Type B pancreatic cell (in vitro differentiated cells): ENCODE measurements around the gene PAK5. TPM values are rescaled to one million over a fixed set of nuclear protein-coding genes. Genes with fewer than 3 reads are reported as not detected.

Source experiments
- DNase-seq: peaks from one replicate; pipeline ENCODE4 v3.0.0; 2021; ENCODE audit warnings: mixed read lengths; ENCODE audit not compliant: unreplicated experiment; ENCODE audit errors: extremely low spot score
- H3K27ac Mint-ChIP-seq: 2 replicates; pipeline ENCODE4 v1.8.0; 2021; ENCODE audit warnings: mild to moderate bottlenecking, mixed read lengths
- H3K27me3 Mint-ChIP-seq: 2 replicates; pipeline ENCODE4 v1.8.0; 2021; ENCODE audit warnings: mixed read lengths
- H3K36me3 Mint-ChIP-seq: 2 replicates; pipeline ENCODE4 v1.8.0; 2021; ENCODE audit warnings: mixed read lengths
- H3K4me1 Mint-ChIP-seq: one replicate; pipeline ENCODE4 v1.8.0; 2021; ENCODE audit warnings: mixed read lengths; ENCODE audit not compliant: unreplicated experiment
- H3K4me3 Mint-ChIP-seq: 2 replicates; pipeline ENCODE4 v1.8.0; 2021; ENCODE audit warnings: mild to moderate bottlenecking, mixed read lengths
- H3K9me3 Mint-ChIP-seq: 2 replicates; pipeline ENCODE4 v1.8.0; 2021; ENCODE audit warnings: mixed read lengths
- total RNA-seq: library from RNA; stranded (reverse); gene quantifications from 2 replicates; pipeline ENCODE4 v1.2.1, GENCODE V29; 2021; ENCODE audit warnings: low replicate concordance
- TF ChIP-seq, protein P1 (sequence below): fragments of 200-600 bp; sonication (generic); conservative IDR thresholded peaks from 2 replicates; pipeline ENCODE4 v1.5.0; 2021; ENCODE audit warnings: antibody characterized with exemption, mild to moderate bottlenecking

The PAK5 gene
- total RNA-seq, 1 donor from 2014 or later = 1.8 TPM

DNA sequence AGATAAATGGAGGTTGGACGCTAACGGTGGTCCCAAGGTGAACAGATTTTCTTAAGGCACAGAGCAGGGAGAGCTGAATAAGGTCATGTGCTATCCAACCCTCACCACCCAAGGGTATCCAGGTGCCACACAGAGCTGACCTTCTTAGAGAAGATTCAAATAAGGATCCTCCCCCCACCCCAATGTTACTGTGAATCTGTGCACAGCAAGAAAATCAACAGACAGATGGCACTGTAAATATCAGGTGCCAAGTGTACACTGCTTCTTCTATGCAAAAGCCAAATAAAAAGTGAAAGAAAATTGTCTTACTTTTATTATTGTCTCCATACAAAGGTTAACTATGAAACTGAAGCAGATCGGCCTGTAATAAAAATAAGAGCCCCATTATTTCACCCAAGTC lies 96.9 kb downstream of the PAK5 start:
- Mint-ChIP-seq H3K27me3 (no peaks in the 10 kb centered on the region), H3K9me3 (no peaks in the 10 kb centered on the region), H3K36me3 (peaks cover 3% of the 10 kb centered on the region), H3K27ac (no peak overlapping the region), H3K4me1 (peaks cover 11% of the 10 kb centered on the region), H3K4me3 (no peak overlapping the region)
- TF ChIP-seq, protein P1, sequence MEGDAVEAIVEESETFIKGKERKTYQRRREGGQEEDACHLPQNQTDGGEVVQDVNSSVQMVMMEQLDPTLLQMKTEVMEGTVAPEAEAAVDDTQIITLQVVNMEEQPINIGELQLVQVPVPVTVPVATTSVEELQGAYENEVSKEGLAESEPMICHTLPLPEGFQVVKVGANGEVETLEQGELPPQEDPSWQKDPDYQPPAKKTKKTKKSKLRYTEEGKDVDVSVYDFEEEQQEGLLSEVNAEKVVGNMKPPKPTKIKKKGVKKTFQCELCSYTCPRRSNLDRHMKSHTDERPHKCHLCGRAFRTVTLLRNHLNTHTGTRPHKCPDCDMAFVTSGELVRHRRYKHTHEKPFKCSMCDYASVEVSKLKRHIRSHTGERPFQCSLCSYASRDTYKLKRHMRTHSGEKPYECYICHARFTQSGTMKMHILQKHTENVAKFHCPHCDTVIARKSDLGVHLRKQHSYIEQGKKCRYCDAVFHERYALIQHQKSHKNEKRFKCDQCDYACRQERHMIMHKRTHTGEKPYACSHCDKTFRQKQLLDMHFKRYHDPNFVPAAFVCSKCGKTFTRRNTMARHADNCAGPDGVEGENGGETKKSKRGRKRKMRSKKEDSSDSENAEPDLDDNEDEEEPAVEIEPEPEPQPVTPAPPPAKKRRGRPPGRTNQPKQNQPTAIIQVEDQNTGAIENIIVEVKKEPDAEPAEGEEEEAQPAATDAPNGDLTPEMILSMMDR = no peak
- DNase-seq = no peak

DNA sequence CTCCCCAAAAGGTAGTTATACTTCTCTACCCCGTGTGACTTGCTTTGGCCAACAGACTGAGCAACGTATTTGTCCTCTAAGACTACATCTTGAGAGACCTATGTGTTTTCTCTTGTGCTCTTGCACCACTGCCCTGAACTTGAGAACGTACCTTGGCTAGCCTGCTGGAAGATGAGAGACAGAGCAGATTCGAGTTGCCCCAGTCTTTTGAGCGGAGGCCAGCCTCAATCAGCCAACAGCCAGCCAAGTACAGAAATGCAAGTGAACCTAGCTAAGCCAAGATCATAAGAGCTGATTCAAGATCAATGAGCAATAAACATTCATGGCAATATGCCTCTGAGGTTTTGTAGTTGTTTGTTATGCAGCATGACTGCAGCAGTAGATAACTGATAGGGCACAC lies 98.4 kb downstream of the PAK5 start:
- Mint-ChIP-seq H3K36me3 (peaks cover 3% of the 10 kb centered on the region), H3K9me3 (no peaks in the 10 kb centered on the region), H3K4me3 (no peak overlapping the region), H3K27ac (no peak overlapping the region), H3K4me1 (peaks cover 11% of the 10 kb centered on the region), H3K27me3 (no peaks in the 10 kb centered on the region)
- TF ChIP-seq, protein P1 = no peak
- no peak for DNase-seq

DNA sequence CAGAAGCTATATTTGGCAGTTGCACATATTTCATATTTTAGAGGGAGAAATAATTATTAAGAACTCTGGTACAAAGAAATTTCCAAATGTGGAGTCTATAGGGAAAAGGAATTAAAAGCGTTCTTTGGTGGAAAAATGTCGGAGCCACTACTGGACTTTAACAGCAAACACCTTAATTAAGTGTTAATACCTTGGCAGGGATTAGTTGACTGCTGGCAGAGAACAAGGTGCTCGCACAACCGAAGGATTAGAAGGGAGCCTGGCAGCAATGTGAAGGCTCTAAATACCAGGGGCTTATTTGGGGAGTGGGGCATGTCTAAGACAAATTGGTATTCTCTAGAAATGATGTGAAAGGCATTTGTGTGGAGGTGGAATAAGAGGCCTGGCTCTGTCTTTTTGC lies 98.9 kb downstream of the PAK5 start:
- DNase-seq = no peak
- TF ChIP-seq, protein P1 = no peak
- peaks cover 3% of the 10 kb centered on the region for H3K36me3 Mint-ChIP-seq
- no peak overlapping the region for H3K27ac Mint-ChIP-seq
- no peaks in the 10 kb centered on the region for H3K27me3 Mint-ChIP-seq
- H3K9me3 Mint-ChIP-seq = no peaks in the 10 kb centered on the region
- no peak overlapping the region for H3K4me3 Mint-ChIP-seq
- H3K4me1 Mint-ChIP-seq = peaks cover 11% of the 10 kb centered on the region

DNA sequence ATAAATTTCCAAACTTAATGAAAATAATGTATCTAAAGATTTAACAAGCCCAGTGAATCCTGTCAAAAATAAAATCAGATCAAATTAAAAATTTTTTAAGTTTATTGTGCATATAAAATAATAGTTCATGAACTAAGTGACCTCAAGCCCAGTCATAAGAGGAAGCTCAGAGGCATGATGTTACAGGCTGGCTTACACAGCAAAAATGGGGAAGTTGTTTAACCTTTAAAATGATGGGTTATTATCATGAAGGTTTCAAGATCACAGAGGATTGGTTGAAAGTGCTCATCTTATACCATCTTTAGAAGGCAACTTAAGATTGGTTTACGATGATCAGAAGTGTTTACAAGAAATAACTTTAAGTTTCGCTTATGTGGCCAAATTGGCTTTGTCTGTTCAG lies 102.5 kb downstream of the PAK5 start:
- no peak for DNase-seq
- H3K4me1 Mint-ChIP-seq = peaks cover 11% of the 10 kb centered on the region
- TF ChIP-seq, protein P1 = no peak
- no peak overlapping the region for H3K27ac Mint-ChIP-seq
- H3K36me3 Mint-ChIP-seq = no peaks in the 10 kb centered on the region
- H3K4me3 Mint-ChIP-seq = no peak overlapping the region
- no peaks in the 10 kb centered on the region for H3K9me3 Mint-ChIP-seq
- no peaks in the 10 kb centered on the region for H3K27me3 Mint-ChIP-seq

DNA sequence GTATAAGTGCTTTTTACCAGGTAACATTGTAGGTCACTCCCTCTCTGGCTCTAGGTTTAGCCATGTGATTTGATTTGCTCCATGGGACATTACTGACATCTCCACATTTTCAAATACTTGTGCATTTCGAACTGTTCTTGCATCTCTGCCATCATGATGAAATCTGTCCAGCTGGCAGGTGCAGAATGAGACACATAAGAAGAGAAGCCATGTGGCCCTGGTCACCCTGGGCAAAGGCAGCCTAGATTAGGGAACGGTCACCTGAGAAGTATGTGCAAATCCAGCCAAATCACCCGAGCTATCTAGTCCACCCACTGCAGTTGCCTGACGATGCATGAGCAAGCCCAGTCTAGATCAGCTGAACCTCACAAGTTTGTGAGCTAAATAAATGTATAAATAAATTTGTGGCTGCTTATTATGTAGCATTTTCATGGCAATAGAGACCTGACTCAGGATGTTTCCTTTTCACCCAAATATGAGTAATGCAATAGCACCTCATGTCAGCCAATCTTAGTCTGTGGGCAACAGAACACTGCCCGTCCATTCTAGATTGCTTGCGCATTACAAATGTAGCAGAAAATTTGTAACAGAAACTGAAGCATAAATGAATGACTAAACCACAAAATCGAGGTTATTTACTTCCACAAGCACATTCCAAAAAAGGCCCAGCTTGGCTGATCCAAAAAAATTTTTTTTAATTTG lies 115.2 kb downstream of the PAK5 start:
- H3K36me3 Mint-ChIP-seq = no peaks in the 10 kb centered on the region
- no peaks in the 10 kb centered on the region for H3K9me3 Mint-ChIP-seq
- no peak for DNase-seq
- no peak overlapping the region for H3K27ac Mint-ChIP-seq
- no peaks in the 10 kb centered on the region for H3K4me1 Mint-ChIP-seq
- H3K27me3 Mint-ChIP-seq = no peaks in the 10 kb centered on the region
- TF ChIP-seq, protein P1 = no peak
- no peak overlapping the region for H3K4me3 Mint-ChIP-seq
